Breast epithelium (tissue), 3 donors: Measurements from ENCODE around the gene DDX41.

ENCODE experiments used
- POLR2AphosphoS5 ChIP-seq, 3 donors: sonication (generic); formaldehyde crosslinking; IDR thresholded peaks; one replicate each; pipeline ENCODE4 v1.6.1; 2017; ENCODE audit warnings: antibody characterized with exemption in 3 of 3
- TF ChIP-seq, protein P1 (sequence below), 3 donors: fragments of 450-650 bp; IDR thresholded peaks; one replicate each; pipeline ENCODE4 v1.5.1; 2016 to 2017; ENCODE audit warnings: antibody characterized with exemption in 3 of 3, mild to moderate bottlenecking in 3 of 3, moderate library complexity in 3 of 3

DNA sequence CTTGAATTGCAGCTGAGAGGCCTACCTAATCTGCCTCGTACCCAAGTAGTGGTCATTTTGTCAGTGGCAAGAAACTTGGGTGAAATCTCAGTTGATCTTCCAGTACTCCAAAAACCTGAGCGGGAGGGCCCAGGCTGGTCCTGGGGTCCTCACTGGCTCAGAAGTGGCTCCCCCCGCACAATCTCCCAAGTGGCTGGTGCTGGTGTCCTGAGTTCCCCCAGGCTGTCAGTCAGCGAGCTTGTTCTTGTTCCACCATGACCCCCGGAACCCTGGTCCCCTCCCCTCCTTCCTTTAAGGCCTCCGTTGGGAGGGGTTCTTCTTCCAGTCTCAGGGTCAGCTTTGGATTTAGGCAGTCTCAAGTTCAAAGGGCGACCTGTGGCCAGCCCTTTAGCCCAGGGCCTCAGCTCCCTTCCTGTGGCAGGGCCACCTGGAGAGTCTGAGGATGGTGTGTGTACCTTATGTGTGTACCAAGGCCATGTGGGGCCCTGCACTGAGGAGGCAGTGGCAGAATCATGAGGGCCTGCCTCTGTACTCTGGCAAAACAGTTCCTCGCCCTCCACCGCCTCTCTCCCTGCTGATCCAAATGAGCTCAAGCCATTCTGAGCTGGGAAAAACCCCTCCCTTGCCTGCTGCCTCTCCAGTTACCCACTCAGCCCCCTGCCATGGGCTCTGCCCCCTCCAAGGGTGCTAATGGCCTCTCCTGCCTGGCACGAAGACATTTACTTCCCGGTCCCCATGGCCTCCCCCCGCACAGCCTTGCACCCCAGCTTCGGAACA lies 38.9 kb downstream of the DDX41 start:
- TF ChIP-seq POLR2AphosphoS5 (IDR thresholded peaks at IDR 0.05) = no peak
- TF ChIP-seq, protein P1, sequence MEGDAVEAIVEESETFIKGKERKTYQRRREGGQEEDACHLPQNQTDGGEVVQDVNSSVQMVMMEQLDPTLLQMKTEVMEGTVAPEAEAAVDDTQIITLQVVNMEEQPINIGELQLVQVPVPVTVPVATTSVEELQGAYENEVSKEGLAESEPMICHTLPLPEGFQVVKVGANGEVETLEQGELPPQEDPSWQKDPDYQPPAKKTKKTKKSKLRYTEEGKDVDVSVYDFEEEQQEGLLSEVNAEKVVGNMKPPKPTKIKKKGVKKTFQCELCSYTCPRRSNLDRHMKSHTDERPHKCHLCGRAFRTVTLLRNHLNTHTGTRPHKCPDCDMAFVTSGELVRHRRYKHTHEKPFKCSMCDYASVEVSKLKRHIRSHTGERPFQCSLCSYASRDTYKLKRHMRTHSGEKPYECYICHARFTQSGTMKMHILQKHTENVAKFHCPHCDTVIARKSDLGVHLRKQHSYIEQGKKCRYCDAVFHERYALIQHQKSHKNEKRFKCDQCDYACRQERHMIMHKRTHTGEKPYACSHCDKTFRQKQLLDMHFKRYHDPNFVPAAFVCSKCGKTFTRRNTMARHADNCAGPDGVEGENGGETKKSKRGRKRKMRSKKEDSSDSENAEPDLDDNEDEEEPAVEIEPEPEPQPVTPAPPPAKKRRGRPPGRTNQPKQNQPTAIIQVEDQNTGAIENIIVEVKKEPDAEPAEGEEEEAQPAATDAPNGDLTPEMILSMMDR (IDR thresholded peaks at IDR 0.05) = no peak
